HL-60 (cell line): ENCODE measurements around the gene PFDN2.

Experiments used
- DNase-seq, 2 experiments: peaks; one replicate each; pipeline ENCODE4 v3.0.0-alpha.2; 2010 to 2020; ENCODE audit warnings: low read depth in 1 of 2, low spot score in 1 of 2
- H3K27ac ChIP-seq: fragments of 250-450 bp; sonication (Bioruptor Pico); replicated peaks from 2 replicates; pipeline ENCODE4 v1.5.1; 2020; ENCODE audit warnings: mild to moderate bottlenecking, moderate library complexity
- H3K27me3 ChIP-seq: fragments of 250-450 bp; sonication (Bioruptor Pico); 2 replicates; pipeline ENCODE4 v1.5.1; 2021; ENCODE audit warnings: mild to moderate bottlenecking, moderate library complexity; ENCODE audit not compliant: insufficient read depth, poor library complexity, severe bottlenecking
- H3K4me3 ChIP-seq: replicated peaks from 2 replicates; pipeline ENCODE4 v1.5.1; 2011; ENCODE audit warnings: mild to moderate bottlenecking, control low read depth, low read length; ENCODE audit not compliant: insufficient read depth
- GABPA ChIP-seq: IDR thresholded peaks from 2 replicates; pipeline ENCODE4 v1.6.1; 2012; ENCODE audit warnings: low read depth
- POLR2AphosphoS5 ChIP-seq: IDR thresholded peaks from 2 replicates; pipeline ENCODE4 v1.6.1; 2012; ENCODE audit warnings: low read depth
- SPI1 ChIP-seq: IDR thresholded peaks from 2 replicates; pipeline ENCODE4 v1.6.1; 2012; ENCODE audit warnings: low read depth, mild to moderate bottlenecking, borderline replicate concordance
- TF ChIP-seq, protein P1 (sequence below): IDR thresholded peaks from one replicate; pipeline ENCODE4 v1.5.1; 2011; ENCODE audit warnings: low read length, control low read depth, inconsistent platforms; ENCODE audit not compliant: insufficient read depth
- TF ChIP-seq, protein P2 (sequence below): IDR thresholded peaks from 2 replicates; pipeline ENCODE4 v1.6.1; 2012; ENCODE audit warnings: low read depth; ENCODE audit not compliant: insufficient replicate concordance

The PFDN2 gene

DNA sequence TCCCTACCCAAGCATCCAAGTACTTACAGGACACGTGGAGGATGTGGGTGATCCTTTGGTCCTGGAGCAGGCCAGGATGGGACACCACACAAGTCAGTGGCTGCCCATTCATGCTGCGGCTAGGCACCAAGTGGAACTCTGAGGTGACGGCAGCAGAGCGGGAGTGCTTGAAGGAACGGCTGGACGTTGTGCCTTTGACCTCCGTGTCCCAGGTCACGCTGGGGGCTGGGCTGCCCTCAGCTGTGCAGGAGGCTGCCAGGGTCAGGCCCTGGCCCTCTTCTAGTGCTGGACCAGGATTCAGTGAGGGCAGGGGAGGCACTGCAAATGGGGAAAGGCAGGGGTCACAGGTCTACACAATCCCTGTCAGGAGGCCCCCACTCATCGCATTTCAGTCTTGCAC, 40.4 kb downstream of the PFDN2 start:
- H3K4me3 ChIP-seq = no peak overlapping the region
- no peaks in the 10 kb centered on the region for H3K27me3 ChIP-seq
- TF ChIP-seq, protein P1, sequence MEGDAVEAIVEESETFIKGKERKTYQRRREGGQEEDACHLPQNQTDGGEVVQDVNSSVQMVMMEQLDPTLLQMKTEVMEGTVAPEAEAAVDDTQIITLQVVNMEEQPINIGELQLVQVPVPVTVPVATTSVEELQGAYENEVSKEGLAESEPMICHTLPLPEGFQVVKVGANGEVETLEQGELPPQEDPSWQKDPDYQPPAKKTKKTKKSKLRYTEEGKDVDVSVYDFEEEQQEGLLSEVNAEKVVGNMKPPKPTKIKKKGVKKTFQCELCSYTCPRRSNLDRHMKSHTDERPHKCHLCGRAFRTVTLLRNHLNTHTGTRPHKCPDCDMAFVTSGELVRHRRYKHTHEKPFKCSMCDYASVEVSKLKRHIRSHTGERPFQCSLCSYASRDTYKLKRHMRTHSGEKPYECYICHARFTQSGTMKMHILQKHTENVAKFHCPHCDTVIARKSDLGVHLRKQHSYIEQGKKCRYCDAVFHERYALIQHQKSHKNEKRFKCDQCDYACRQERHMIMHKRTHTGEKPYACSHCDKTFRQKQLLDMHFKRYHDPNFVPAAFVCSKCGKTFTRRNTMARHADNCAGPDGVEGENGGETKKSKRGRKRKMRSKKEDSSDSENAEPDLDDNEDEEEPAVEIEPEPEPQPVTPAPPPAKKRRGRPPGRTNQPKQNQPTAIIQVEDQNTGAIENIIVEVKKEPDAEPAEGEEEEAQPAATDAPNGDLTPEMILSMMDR = no peak
- TF ChIP-seq SPI1 (no peak), POLR2AphosphoS5 (no peak), GABPA (no peak)
- TF ChIP-seq, protein P2, sequence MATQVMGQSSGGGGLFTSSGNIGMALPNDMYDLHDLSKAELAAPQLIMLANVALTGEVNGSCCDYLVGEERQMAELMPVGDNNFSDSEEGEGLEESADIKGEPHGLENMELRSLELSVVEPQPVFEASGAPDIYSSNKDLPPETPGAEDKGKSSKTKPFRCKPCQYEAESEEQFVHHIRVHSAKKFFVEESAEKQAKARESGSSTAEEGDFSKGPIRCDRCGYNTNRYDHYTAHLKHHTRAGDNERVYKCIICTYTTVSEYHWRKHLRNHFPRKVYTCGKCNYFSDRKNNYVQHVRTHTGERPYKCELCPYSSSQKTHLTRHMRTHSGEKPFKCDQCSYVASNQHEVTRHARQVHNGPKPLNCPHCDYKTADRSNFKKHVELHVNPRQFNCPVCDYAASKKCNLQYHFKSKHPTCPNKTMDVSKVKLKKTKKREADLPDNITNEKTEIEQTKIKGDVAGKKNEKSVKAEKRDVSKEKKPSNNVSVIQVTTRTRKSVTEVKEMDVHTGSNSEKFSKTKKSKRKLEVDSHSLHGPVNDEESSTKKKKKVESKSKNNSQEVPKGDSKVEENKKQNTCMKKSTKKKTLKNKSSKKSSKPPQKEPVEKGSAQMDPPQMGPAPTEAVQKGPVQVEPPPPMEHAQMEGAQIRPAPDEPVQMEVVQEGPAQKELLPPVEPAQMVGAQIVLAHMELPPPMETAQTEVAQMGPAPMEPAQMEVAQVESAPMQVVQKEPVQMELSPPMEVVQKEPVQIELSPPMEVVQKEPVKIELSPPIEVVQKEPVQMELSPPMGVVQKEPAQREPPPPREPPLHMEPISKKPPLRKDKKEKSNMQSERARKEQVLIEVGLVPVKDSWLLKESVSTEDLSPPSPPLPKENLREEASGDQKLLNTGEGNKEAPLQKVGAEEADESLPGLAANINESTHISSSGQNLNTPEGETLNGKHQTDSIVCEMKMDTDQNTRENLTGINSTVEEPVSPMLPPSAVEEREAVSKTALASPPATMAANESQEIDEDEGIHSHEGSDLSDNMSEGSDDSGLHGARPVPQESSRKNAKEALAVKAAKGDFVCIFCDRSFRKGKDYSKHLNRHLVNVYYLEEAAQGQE = no peak
- DNase-seq = no peak
- H3K27ac ChIP-seq = no peak overlapping the region

DNA sequence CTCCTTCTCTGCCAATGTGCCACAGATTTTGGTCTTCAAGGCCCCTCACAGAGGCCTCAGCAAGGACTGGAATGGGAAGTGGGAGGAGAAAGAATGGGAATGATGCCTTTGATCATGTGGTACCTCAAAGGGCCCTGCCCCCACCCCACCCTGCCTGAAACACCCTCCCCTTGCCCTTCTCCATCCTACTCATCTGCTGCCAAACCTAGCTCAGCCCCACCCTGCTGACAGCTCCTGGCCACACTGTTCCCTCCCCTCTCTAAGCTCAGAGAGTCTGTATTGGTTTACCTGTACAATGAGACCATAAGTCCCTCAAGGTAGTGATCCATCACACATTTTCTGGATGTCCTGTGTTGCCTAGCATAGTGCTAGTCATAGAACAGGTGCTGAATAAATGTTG, 41.4 kb downstream of the PFDN2 start:
- DNase-seq = no peak
- H3K27ac ChIP-seq = no peak overlapping the region
- H3K27me3 ChIP-seq = no peaks in the 10 kb centered on the region
- H3K4me3 ChIP-seq = no peak overlapping the region
- TF ChIP-seq, protein P1 = no peak
- TF ChIP-seq GABPA (no peak), SPI1 (no peak), POLR2AphosphoS5 (no peak)
- TF ChIP-seq, protein P2 = no peak

DNA sequence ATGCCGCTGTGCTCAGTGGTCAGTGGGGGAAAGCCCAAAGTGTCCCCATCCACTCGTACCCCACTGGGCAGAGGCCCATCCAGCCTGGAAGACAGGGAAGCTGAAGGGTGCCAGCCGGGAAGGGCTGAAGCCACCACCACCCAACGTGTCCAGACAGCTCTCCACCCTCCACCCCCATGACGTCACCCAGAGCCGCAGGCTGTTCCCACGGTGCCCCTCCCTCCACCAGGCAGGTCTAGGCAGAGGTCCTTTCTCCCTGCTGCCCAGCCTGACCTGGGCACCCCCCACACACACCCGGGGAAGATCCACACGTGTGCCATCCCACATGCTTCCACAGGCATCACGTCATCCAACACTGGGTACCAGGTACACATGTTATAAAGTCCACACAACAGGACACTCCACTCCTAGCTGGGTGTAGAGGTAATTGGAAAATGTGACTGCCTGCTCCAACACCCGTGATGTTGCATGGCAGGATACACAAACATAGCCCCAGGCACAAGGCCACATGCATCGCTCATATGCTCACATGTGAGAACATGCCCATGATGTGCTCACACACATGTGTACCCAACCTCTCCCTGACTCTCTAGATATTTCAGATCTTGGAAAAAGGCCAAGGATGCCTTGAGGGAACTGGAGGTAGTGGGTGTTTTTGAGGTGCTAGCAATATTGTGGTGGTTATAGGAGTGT, 43.0 kb downstream of the PFDN2 start:
- no peak for DNase-seq
- TF ChIP-seq SPI1 = no peak
- TF ChIP-seq GABPA = no peak
- no peak for TF ChIP-seq POLR2AphosphoS5
- TF ChIP-seq, protein P2 = no peak
- TF ChIP-seq, protein P1 = no peak
- H3K27me3 ChIP-seq = no peaks in the 10 kb centered on the region
- H3K27ac ChIP-seq = no peak overlapping the region
- H3K4me3 ChIP-seq = no peak overlapping the region
